K562 (cell line): ENCODE data around the gene AGPAT3. TPM values are rescaled to one million over a fixed set of nuclear protein-coding genes. Genes with fewer than 3 reads are reported as not detected.

ENCODE experiments used
- CUX1 ChIP-seq: fragments of 200-800 bp; sonication (Bioruptor generic); IDR thresholded peaks from 2 replicates; pipeline ENCODE4 v1.6.1; 2016; ENCODE audit warnings: missing genetic modification characterization, missing compliant biosample characterization
- DMBX1 ChIP-seq: fragments of 250-450 bp; sonication (Bioruptor Pico); IDR thresholded peaks from 2 replicates; pipeline ENCODE4 v1.8.0; 2022; ENCODE audit warnings: inconsistent platforms, mild to moderate bottlenecking, moderate library complexity, borderline replicate concordance
- ERF ChIP-seq: fragments of 450-650 bp; formaldehyde crosslinking; IDR thresholded peaks from 2 replicates; pipeline ENCODE4 v1.4.0; 2020; ENCODE audit warnings: mild to moderate bottlenecking, mixed read lengths
- KDM2B ChIP-seq: fragments of 250-450 bp; sonication (Bioruptor Pico); IDR thresholded peaks from 2 replicates; pipeline ENCODE4 v1.8.0; 2021; ENCODE audit warnings: mild to moderate bottlenecking, moderate library complexity
- L3MBTL2 ChIP-seq: fragments of 450-650 bp; IDR thresholded peaks from 2 replicates; pipeline ENCODE4 v1.6.1; 2016; ENCODE audit warnings: mild to moderate bottlenecking, moderate library complexity
- POLR2A ChIP-seq: fragments of 450-650 bp; conservative IDR thresholded peaks from 2 replicates; pipeline ENCODE4 v1.6.1; 2016
- TEAD1 ChIP-seq, 2 experiments: fragments of 450-650 bp in 1 of 2; sonication (generic) in 1 of 2; formaldehyde crosslinking; IDR thresholded peaks; 2 replicates each; pipeline versions ENCODE4 v1.4.0 to v1.8.0; 2020 to 2022; ENCODE audit warnings: mild to moderate bottlenecking in 2 of 2, missing genetic modification reagents in 1 of 2
- ZHX1 ChIP-seq: fragments of 150-350 bp; conservative IDR thresholded peaks from 2 replicates; pipeline ENCODE4 v1.6.1; 2014; ENCODE audit warnings: low read length
- ZKSCAN8 ChIP-seq: fragments of 200-800 bp; sonication (Bioruptor generic); IDR thresholded peaks from 2 replicates; pipeline ENCODE4 v1.6.1; 2016; ENCODE audit warnings: missing genetic modification characterization, missing compliant biosample characterization
- ZNF318 ChIP-seq, 2 experiments: fragments of 450-650 bp; IDR thresholded peaks; 2 replicates each; pipeline ENCODE4 v1.6.1; 2016; ENCODE audit warnings: mild to moderate bottlenecking in 2 of 2, borderline replicate concordance in 1 of 2, low read depth in 1 of 2, moderate library complexity in 1 of 2
- polyA plus RNA-seq, 8 experiments: library from polyadenylated mRNA; depleted of rRNA in 4 of 8; stranded (reverse) in 5 of 8; unstranded in 3 of 8; fragments of >200 nt; fragmentation: Nextera tagmentation in 2 of 8; fragmentation: Illumina TruSeq in 1 of 8; extraction: Ambion mirVana in 2 of 8; extraction: Trizol in 1 of 8; gene quantifications; 2 replicates each; pipeline versions ENCODE4 v1.2.1 to v1.2.3, GENCODE V29; 2011 to 2014; ENCODE audit warnings: inconsistent platforms in 1 of 8, missing spikeins in 1 of 8
- total RNA-seq, 7 experiments: library from RNA; depleted of rRNA in 6 of 7; stranded (reverse); fragments of >200 nt in 6 of 7; fragmentation: Illumina TruSeq in 2 of 7; extraction: Trizol in 2 of 7; gene quantifications; 2 replicates each; pipeline versions ENCODE4 v1.2.1 to v1.2.3, GENCODE V29; 2011 to 2021; ENCODE audit warnings: low replicate concordance in 1 of 7

Gene AGPAT3
- total and polyA plus RNA-seq, 9 of the 15 experiments (the other 6 are each of a cell fraction or from before 2014, with no cell fraction given): 1.5 to 88.4 (median 35.7) TPM

- TF ChIP-seq DMBX1 (CRISPR knock-in tag): no peak
- no peak for TF ChIP-seq CUX1
- 0 out of 2 replicates have a peak, but pooled peaks have one; percentile 18 for TF ChIP-seq ERF (CRISPR knock-in tag)
- peak; percentile 15; the same call in 1 of the 2 replicates for TF ChIP-seq ZKSCAN8 (CRISPR knock-in tag)
- TF ChIP-seq KDM2B: peak; percentile 63; the same call in 1 of the 2 replicates
- no peak for TF ChIP-seq ZHX1
- no peak for TF ChIP-seq ZNF318 (IDR thresholded peaks at IDR 0.05; ENCODE audit: borderline replicate concordance in 1 of 2, low read depth in 1 of 2)
- 0 out of 4 replicates have a peak, but pooled peaks of 1 of the 2 experiments have one; percentile 16 for TF ChIP-seq TEAD1 (CRISPR knock-in tag; IDR thresholded peaks at IDR 0.05)
- peak; percentile 44; the same call in 1 of the 2 replicates for TF ChIP-seq L3MBTL2
- TF ChIP-seq POLR2A: peak; percentile 40; the same call in 1 of the 2 replicates
Measured at GRCh38 chr21:43865540-43866259, 677 bp downstream of the AGPAT3 start (continued).
